Adipose tissue (tissue), 3 donors: ENCODE measurements around the gene COL25A1. TPM values are rescaled to one million over a fixed set of nuclear protein-coding genes. Genes with fewer than 3 reads are reported as not detected.
"Not testable (repeated sequence)": the region's sequence is repeated elsewhere in the genome, so short reads cannot be mapped to it uniquely, and the experiment has no call there.

ENCODE experiments used
- H3K27ac ChIP-seq: one replicate; pipeline ENCODE4 v1.5.1; 2013; ENCODE audit warnings: low read depth, low read length
- WGBS, 3 donors: extraction: QIAGEN DNeasy Blood & Tissue Kit; methylation state at CpG; one replicate each; pipeline ENCODE4 v1.1.7; 2013; 5-methylcytosine and 5-hydroxymethylcytosine counted together
- polyA plus RNA-seq, 3 donors: library from polyadenylated mRNA; stranded (reverse); fragments of 200-250 nt; gene quantifications; one replicate each; pipeline ENCODE4 v1.2.3, GENCODE V29; 2013
- donor health status: healthy with polysubstance abuse.
- donor health status: Bipolar disorder and iron deficiency.
- donor health status: healthy.

The COL25A1 gene
- polyA plus RNA-seq, 3 donors = 0.32 to 2.1 (median 1.2) TPM

DNA sequence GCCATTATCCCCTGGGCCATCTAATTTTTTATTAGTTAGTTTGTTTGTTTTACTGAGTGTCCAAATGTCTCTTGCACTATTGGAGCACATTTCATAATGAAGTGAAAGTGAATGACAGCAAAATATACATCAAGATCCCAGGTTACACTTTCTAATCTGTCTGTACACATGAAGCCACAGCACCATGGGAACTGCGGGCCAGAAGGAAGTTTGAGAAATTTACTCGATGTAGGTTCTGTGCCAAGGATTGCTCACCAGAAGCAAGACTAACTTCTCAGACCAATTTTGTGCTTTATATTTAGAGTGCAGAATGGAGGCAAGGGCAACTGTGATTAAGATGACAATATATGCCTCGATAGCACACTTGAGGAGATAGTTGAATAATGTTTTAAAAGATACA lies 258.0 kb downstream of the COL25A1 start:
- H3K27ac ChIP-seq = no peak overlapping the region
- 48 to 78% (median 59%) methylated on average over 3 of the region's 3 CpGs for WGBS, 3 donors

GRCh38 chr4:109043286-109043685 lies 259.2 kb downstream of the COL25A1 start:
- 58 to 80% (median 76%) methylated on average over 3 of the region's 3 CpGs for WGBS, 3 donors
- H3K27ac ChIP-seq = no peak overlapping the region

DNA sequence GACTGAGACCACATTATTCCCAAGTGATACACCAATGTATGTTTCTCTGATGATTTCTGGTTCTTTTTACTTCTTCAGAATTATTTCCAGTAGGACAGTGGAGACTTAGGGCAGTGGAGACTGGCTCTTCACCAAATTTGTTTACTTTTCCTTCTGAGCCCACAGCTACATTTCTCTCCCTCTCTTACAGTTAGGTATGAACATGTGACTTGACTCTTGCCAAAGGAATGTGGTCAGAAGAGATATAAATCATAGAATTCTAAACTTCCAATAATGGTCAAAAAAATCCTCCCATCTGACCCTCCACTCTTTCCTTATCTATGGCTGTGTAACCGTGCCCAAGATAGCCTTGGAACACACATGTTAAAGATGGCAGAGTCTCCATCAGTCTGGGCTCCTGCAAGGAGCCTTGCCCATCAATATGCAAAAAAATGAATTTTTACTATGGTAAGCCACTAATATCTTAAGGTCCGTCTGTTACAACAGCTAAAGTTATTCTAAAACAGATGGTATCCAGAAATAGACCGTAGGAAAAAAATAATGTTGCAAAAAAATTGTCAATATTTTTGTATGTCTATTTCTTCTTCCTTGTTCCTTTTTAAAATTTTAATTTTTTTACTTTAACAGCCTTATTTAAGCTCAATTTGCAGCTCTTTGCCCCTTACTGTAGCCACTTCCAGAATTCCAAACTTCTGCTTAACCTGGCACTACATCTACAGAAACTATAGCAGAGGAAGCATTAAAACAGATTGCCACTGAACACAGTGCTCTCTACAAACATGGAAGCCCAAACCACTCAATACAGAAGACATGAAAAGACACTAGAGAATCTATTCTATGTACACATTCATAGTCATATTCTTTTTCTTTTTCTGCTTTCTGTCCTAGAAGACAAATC lies 260.7 kb downstream of the COL25A1 start:
- no peak overlapping the region for H3K27ac ChIP-seq
- 74 to 84% (median 76%) methylated on average over 3 of the region's 3 CpGs for WGBS, 3 donors

- WGBS, 3 donors = 75 to 84% (median 81%) methylated on average over 5 of the region's 5 CpGs
These were observed 262.0 kb downstream of the COL25A1 start for GRCh38 chr4:109040441-109040840.

DNA sequence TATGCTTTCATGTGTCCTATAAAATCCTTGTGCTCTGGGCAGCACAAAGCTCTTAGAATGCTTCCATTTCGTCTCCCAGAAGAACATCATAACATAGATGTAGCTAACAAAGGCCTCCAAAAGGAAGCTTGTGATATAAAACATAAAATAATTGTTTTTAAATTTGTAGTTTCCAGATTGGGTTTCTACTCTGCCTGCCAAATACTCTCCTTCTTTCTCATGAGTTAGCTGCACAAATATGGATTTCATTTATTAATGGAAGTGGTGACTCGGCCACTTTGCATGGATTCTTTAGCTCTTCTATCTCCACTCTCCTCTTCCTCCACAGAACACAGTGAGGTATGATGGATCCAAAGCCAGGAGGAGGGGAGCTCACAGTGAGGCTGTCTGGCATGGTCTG lies 265.4 kb downstream of the COL25A1 start:
- H3K27ac ChIP-seq = no peak overlapping the region
- 57 to 72% (median 62%) methylated on average over 2 of the region's 2 CpGs for WGBS, 3 donors

More at GRCh38 chr4:109040441-109040840, 262.0 kb downstream of the COL25A1 start:
- no peak overlapping the region for H3K27ac ChIP-seq

DNA sequence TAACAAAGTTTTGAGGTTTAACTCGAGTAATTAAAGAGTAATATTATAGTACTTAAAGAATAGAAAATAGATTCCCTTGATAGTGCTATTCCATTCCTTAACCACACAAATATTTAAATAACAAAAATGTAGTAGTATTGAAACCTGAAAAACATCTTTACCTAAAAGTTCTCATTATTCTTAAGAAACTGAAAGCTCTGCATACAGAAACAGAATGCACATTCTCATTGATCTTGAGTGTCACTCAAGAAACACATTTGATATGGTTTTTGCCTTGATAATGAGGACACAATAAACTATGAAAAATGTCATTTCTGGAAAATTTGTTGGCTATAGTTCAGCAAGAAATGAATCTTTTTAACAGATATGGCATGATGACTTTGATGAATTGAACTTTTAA lies 268.5 kb downstream of the COL25A1 start:
- no peak overlapping the region for H3K27ac ChIP-seq
- 74 to 95% (median 91%) methylated on average over 1 of the region's 1 CpG for WGBS, 3 donors

GRCh38 chr4:109032671-109033070 lies 269.8 kb downstream of the COL25A1 start:
- 94 to 95% (median 94%) methylated on average over 5 of the region's 5 CpGs for WGBS, 3 donors
- no peak overlapping the region for H3K27ac ChIP-seq

DNA sequence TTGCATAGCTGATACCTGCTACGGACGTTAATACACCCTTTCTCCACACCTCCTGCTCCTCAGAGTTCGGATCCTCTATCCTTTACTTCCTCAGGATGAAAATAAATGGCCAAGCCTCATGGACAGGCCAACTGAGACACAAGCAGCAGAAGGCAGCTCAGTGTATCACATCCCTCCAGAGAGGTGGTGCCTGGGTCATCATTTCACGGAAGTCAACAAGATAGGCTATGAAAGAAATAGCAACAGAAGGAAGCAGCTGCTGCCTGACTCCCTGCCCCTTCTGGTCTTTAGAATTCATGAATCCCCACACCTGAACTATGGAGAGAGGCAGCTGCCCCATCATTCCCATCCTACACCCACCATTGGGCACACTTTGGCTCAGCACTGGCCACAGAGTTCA lies 272.5 kb downstream of the COL25A1 start:
- H3K27ac ChIP-seq = no peak overlapping the region
- WGBS, 3 donors = 72 to 78% (median 74%) methylated on average over 4 of the region's 4 CpGs

- WGBS, 3 donors = 40 to 86% (median 83%) methylated on average over 5 of the region's 5 CpGs
These were observed 275.4 kb downstream of the COL25A1 start for GRCh38 chr4:109027016-109027500.

GRCh38 chr4:109026588-109026987 lies 275.9 kb downstream of the COL25A1 start:
- H3K27ac ChIP-seq = no peak overlapping the region
- 77 to 83% (median 82%) methylated on average over 4 of the region's 4 CpGs for WGBS, 3 donors

More at GRCh38 chr4:109027016-109027500, 275.4 kb downstream of the COL25A1 start:
- H3K27ac ChIP-seq = no peak overlapping the region

GRCh38 chr4:109025471-109026076 lies 276.9 kb downstream of the COL25A1 start:
- WGBS, 3 donors = 71 to 79% (median 78%) methylated on average over 3 of the region's 3 CpGs
- no peak overlapping the region for H3K27ac ChIP-seq

DNA sequence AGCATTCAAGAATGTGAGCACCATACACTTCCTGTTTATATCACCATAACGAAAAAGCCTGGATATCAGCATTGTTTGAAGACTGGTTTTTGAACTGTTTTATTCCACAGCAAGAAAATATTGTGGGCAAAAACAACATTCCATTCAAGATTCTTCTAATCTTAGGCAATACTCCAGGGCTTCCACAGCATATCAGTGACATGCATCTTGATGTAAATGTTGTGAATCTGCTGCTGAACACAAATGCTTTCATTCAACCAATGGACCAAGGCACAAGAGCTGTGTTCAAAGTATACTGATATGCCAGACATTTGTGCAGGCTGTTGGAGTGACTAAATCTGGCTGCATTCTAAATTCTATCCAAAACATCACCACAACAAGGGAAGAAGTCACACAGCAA lies 279.5 kb downstream of the COL25A1 start:
- no peak overlapping the region for H3K27ac ChIP-seq
- 67 to 86% (median 84%) methylated on average over 1 of the region's 1 CpG for WGBS, 3 donors

DNA sequence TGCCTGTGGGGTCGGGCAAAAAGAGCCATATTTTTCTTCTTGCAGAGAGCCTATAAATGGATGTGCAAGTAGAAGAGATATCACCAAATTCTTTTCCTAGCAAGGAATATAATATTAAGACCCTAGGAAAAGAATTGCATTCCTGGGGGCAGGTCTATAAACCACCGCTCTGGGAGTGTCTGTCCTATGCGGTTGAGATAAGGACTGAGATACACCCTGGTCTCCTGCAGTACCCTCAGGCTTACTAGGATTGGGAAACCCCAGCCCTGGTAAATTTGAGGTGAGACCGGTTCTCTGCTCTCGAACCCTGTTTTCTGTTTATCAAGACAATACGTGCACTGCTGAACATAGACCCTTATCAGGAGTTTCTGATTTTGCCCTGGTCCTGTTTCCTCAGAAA lies 280.8 kb downstream of the COL25A1 start:
- 93 to 96% (median 95%) methylated on average over 6 of the region's 6 CpGs for WGBS, 3 donors
- not testable (repeated sequence) for H3K27ac ChIP-seq

GRCh38 chr4:109020861-109021260 lies 281.6 kb downstream of the COL25A1 start:
- WGBS, 3 donors = 94 to 96% (median 95%) methylated on average over 4 of the region's 4 CpGs
- H3K27ac ChIP-seq = no peak overlapping the region

DNA sequence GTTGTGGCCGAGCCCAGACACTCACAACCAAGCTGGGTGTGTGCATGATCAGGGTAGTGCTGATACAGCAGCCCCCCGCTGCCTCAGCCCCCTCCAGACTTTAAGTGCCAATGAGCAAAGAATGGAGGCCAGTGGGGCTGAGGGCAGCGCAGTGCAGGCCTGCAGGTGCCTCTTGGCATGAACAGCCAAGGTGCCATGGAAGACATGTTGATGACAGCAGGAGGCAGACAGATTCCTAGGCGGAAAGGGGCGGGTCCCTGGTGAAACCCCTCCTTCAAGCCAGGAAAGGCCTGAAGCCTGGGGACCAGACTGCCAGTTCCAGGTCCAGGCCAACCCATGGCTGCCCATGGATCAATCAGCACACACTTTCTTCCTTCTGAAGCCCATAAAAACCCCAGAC lies 286.3 kb downstream of the COL25A1 start:
- 89 to 92% (median 92%) methylated on average over 5 of the region's 5 CpGs for WGBS, 3 donors
- H3K27ac ChIP-seq = no peak overlapping the region

DNA sequence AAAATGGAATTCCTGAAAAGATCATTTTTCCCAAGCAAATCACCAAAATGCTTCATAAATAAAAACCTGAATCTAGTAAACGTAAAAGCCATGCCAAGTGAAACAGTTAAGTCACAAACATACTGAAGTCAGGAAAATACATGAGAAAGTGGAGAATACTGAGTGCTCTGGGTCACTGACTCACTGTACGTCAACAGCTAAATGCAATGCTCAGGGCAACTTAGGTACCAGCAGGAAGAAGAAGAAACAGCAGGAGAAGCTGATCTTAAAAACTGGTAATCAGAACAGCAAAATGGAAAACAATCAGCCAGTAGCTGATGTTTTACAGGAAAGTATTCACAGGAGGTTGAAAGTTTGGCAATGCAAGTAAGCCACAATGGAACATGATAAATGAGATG lies 287.0 kb downstream of the COL25A1 start:
- WGBS, 3 donors = 23 to 87% (median 85%) methylated on average over 2 of the region's 2 CpGs
- no peak overlapping the region for H3K27ac ChIP-seq

GRCh38 chr4:109014593-109015412 lies 287.7 kb downstream of the COL25A1 start:
- 80 to 88% (median 84%) methylated on average over 11 of the region's 11 CpGs for WGBS, 3 donors
- no peak overlapping the region for H3K27ac ChIP-seq

- WGBS, 3 donors = 94 to 96% (median 95%) methylated on average over 37 of the region's 37 CpGs
- H3K27ac ChIP-seq = no peak overlapping the region
These were observed 290.1 kb downstream of the COL25A1 start for GRCh38 chr4:109012286-109012880.
